CMK (cell line): ENCODE results near the gene EXD3.
A peak's percentile ranks its signal among the peaks of the same experiment; 100 is the strongest.

Experiments
- DNase-seq: peaks from one replicate; pipeline ENCODE4 v3.0.0-alpha.2; 2010; ENCODE audit warnings: low read depth

Gene EXD3

DNA sequence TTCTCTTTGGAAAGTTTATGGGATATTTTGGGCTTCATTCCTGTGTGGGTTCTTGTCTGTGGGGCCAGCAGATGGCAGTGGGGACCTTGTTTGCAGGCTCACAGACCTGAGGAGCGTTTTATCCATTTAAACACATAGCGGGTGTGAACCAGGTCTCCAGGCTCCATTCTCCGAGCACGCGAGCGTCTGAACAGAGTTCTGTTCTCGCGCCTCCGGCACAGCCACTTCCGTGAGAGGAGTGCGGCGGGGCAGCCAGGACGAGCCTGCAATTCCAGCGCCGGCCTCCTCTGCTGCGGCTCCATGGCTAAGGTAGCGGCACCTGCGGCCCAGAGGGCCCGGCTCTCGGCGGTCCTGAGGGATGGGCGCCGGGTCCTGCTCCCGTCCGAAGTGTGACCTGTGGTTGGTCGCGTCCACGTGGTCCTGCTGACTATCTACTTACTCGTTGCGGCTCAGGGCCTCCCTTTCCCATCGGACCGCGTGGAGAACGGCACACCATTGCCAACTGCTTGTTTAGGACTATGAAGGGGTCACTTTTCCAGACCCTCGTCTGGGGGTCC, 128.2 kb downstream of the EXD3 start:
- DNase-seq, result no peak

DNA sequence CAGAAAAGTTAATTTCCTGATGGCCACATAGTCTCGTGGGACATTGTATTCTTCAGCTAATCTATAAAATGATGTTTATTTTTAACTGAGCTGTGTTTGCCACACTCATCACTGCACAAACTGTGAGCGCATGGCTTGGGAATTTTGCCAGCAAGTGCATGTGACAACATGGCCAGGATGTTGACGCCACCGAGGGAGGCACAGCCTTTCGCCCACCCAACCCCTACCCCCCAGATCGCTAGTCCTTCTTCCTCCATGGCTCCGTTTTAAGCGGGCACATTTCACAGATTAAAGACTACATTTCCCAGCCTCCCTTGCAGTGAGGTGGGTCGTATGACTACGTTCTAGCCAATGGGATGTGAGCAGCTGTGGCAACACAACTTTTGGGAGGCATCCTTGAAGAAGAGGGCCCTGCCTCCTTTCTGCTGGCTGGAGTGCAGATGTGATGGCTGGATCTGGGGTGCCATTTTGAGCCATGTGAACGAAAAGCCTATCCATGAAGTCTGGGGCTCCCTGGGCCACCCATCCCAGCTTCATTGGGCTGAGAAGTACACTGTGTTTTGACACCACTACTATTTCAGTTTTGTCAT, 128.8 kb downstream of the EXD3 start:
- no peak for DNase-seq

- no peak for DNase-seq
These were observed 129.4 kb downstream of the EXD3 start for GRCh38 chr9:137293482-137294090.

DNA sequence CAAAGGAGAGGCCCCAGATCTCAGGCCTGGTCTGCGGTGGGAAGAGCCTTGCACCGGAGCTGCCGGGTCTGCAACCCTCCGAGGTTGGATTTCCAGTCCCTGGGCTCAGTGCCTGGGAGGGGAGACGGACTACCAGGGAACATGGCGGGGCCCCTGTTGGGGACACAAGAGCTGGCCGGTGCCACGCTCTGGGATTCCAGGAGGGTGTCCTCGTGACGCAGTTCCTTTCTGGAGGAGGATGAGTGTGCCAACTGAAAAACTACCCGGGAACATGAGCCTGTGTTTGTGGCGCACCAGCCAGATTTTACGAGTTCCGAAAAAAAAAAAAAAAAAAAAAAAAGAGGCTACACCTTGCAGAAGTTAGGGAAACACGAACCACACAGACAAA, 129.9 kb downstream of the EXD3 start:
- DNase-seq, result no peak

DNA sequence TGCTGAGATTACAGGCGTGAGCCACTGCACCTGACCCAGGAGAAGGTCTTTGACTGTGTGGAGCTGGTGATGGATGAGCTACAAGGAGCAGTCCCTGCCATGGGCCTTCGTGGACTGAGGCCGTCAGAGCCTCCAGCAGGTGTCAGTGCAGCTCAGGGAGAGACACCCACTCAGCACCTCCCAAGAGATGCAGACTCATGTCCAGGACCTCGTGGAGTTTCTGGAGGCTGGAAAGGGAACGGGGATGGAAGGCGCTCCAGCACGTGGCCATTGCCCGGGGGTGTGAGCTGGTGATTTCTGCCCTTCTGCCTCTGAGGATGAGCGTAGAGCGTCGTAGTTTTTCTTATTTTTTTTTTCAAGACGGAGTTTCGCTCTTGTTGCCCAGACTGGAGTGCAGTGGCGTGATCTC, 136.0 kb downstream of the EXD3 start:
- DNase-seq, result no peak

- no peak for DNase-seq
These were observed 141.4 kb downstream of the EXD3 start for GRCh38 chr9:137281345-137282116.

GRCh38 chr9:137280474-137281344, 142.3 kb downstream of the EXD3 start:
- no peak for DNase-seq

GRCh38 chr9:137279741-137280473, 143.1 kb downstream of the EXD3 start:
- DNase-seq, result no peak

GRCh38 chr9:137278721-137279711, 143.9 kb downstream of the EXD3 start:
- DNase-seq, result no peak

- no peak for DNase-seq
These were observed 144.8 kb downstream of the EXD3 start for GRCh38 chr9:137278061-137278701.

- peak; percentile 91 for DNase-seq
These were observed 145.5 kb downstream of the EXD3 start, which contains the start of gene TOR4A for GRCh38 chr9:137277329-137278041. TOR4A (plus strand) TSS chr9:137277726; CDS start chr9:137278690, 964 bp downstream.

DNA sequence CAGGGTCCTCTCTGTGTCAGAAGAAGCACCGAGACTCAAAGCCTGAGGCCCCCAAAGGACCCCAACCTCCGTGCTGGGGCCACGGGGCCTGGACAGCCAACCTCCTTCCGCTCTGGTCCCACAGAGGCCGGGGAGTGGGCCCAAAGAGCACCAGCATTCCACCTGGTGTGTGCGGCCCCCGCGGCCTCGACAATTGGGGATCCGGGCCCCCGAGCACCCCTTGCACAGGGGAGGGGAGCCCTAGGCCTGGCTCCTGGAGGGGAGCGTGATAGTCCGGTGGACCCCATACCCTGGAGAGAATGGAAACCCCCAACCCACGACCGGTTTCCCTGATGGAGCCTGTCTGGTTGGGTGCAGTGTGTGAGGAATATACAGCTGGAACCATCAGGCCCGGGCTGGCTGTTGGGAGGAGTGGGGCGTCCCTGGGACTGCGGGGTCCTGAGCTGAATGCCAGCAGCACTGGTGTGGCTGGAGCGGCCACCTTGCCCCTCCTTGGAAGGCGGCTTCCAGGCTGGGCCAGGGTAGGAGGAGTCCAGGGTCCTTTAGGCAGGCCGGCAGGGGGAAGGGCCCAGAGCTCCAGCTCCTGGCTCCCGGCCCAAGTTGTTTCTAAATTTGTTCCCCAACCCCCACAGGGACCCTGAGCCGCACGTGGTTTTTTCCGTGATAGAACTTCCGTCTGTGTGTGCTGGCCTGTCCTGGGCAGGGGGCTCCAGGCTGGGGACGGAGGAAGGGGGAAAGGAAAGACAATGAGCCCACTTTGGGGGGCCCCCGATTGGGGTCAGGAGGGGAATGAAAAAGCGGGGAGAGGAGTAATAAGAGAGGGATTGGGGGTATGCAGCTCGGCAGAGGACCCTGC, 146.3 kb downstream of the EXD3 start:
- no peak for DNase-seq

- no peak for DNase-seq
These were observed 147.1 kb downstream of the EXD3 start for GRCh38 chr9:137275588-137276472.

- no peak for DNase-seq
These were observed 147.8 kb downstream of the EXD3 start for GRCh38 chr9:137275203-137275587.

DNA sequence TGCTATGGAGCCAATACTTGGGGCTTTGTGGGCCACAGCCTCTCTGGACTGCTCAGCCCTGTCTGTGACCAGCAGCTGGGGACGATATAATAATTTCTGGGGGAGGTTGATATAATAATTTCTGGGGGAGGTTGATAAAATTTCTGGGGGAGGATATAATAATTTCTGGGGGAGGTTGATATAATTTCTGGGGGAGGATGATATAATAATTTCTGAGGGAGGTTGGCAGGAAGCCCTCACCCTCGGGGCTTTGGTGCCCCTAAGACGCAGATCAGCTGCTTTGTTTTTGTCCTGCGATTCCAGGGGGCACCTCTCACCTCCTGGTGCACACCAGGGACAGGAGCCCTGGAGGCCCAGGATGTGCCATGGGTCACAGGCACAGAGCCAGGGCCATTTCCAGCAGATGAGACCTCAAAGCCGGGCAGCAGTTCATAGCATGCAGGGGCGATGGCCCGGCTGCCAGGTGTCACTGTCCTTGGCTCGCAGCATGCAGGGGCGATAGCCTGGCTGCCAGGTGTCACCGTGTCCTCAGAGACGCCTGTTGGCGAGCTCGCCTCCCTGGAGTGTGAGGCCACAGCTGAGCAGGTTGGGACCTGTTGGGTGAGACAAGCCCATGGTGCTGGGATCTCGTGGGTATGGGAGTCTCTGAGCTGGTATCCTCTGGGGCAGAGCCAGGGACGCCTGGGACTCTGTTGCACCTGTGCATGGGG, 149.2 kb downstream of the EXD3 start:
- no peak for DNase-seq

DNA sequence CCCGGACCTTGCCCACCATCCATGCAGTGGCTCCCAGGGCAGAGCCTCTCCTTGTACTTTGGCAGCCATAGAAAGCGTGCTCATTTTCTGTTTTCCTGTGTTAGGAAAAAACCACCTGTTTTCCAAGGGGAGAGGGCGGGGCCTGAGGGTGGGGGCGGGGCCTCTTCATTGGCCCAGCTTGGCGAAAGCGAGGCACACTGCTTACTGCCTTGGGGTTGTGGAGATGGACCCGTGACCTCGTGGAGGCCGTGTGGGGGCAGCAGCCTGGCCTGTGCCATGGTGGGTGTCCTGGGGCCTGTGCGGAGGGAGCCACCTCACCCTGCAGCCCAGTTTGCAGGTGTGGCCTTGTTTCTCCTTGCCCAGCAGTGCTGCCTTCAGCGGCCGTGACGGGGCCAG, 149.9 kb downstream of the EXD3 start:
- no peak for DNase-seq
